KOPT-K1 (cell line): ENCODE results near the gene HMGXB3.

Experiments
- H3K27ac ChIP-seq: fragments of 200-600 bp; sonication (generic); 2 replicates; pipeline ENCODE4 v1.5.1; 2016; ENCODE audit warnings: antibody characterized with exemption, mild to moderate bottlenecking, low read depth, low read length; ENCODE audit not compliant: poor library complexity, severe bottlenecking
- H3K36me3 ChIP-seq: fragments of 200-600 bp; sonication (generic); 2 replicates; pipeline ENCODE4 v1.5.1; 2017; ENCODE audit warnings: antibody characterized with exemption, mild to moderate bottlenecking, low read length, moderate library complexity; ENCODE audit not compliant: insufficient read depth
- H3K9me3 ChIP-seq: fragments of 200-600 bp; sonication (generic); 2 replicates; pipeline ENCODE4 v1.5.1; 2017; ENCODE audit warnings: antibody characterized with exemption, low read length, mild to moderate bottlenecking; ENCODE audit not compliant: insufficient read depth, poor library complexity, severe bottlenecking

HMGXB3 gene

GRCh38 chr5:150060471-150060870 lies 59.9 kb downstream of the HMGXB3 start:
- H3K9me3 ChIP-seq: no peaks in the 10 kb centered on the region
- no peak overlapping the region for H3K27ac ChIP-seq
- H3K36me3 ChIP-seq: peaks cover 6% of the 10 kb centered on the region; the same call in 1 of the 2 replicates

GRCh38 chr5:150061538-150061995 lies 61.0 kb downstream of the HMGXB3 start:
- Histone ChIP-seq H3K36me3 (no peaks in the 10 kb centered on the region), H3K9me3 (no peaks in the 10 kb centered on the region), H3K27ac (no peak overlapping the region)

- H3K36me3 ChIP-seq: no peaks in the 10 kb centered on the region
Observed at GRCh38 chr5:150062216-150062922, 61.8 kb downstream of the HMGXB3 start.

GRCh38 chr5:150063638-150064037 lies 63.1 kb downstream of the HMGXB3 start:
- Histone ChIP-seq H3K27ac (no peak overlapping the region), H3K9me3 (no peaks in the 10 kb centered on the region), H3K36me3 (no peaks in the 10 kb centered on the region)

More at GRCh38 chr5:150062216-150062922, 61.8 kb downstream of the HMGXB3 start:
- no peak overlapping the region for H3K27ac ChIP-seq
- H3K9me3 ChIP-seq: no peaks in the 10 kb centered on the region

- H3K27ac ChIP-seq: no peak overlapping the region
- H3K9me3 ChIP-seq: no peaks in the 10 kb centered on the region
- H3K36me3 ChIP-seq: no peaks in the 10 kb centered on the region
Observed at GRCh38 chr5:150064681-150065220, 64.2 kb downstream of the HMGXB3 start.

GRCh38 chr5:150065346-150065745 lies 64.8 kb downstream of the HMGXB3 start:
- H3K9me3 ChIP-seq: no peaks in the 10 kb centered on the region
- no peak overlapping the region for H3K27ac ChIP-seq
- no peaks in the 10 kb centered on the region for H3K36me3 ChIP-seq

- H3K27ac ChIP-seq: no peak overlapping the region
- H3K9me3 ChIP-seq: no peaks in the 10 kb centered on the region
- H3K36me3 ChIP-seq: no peaks in the 10 kb centered on the region
Observed at GRCh38 chr5:150065886-150066285, 65.3 kb downstream of the HMGXB3 start.

GRCh38 chr5:150066436-150066835 lies 65.9 kb downstream of the HMGXB3 start:
- Histone ChIP-seq H3K36me3 (no peaks in the 10 kb centered on the region), H3K9me3 (no peaks in the 10 kb centered on the region), H3K27ac (no peak overlapping the region)

- no peak overlapping the region for H3K27ac ChIP-seq
- H3K36me3 ChIP-seq: no peaks in the 10 kb centered on the region
Observed at GRCh38 chr5:150066901-150067396, 66.4 kb downstream of the HMGXB3 start.

GRCh38 chr5:150067405-150067960 lies 66.9 kb downstream of the HMGXB3 start:
- Histone ChIP-seq H3K36me3 (no peaks in the 10 kb centered on the region), H3K9me3 (no peaks in the 10 kb centered on the region), H3K27ac (no peak overlapping the region)

More at GRCh38 chr5:150066901-150067396, 66.4 kb downstream of the HMGXB3 start:
- H3K9me3 ChIP-seq: no peaks in the 10 kb centered on the region

- Histone ChIP-seq H3K9me3 (no peaks in the 10 kb centered on the region), H3K36me3 (no peaks in the 10 kb centered on the region), H3K27ac (no peak overlapping the region)
Observed at GRCh38 chr5:150068071-150068470, 67.5 kb downstream of the HMGXB3 start.

GRCh38 chr5:150068472-150068871 lies 67.9 kb downstream of the HMGXB3 start:
- Histone ChIP-seq H3K36me3 (no peaks in the 10 kb centered on the region), H3K27ac (no peak overlapping the region), H3K9me3 (no peaks in the 10 kb centered on the region)

- H3K9me3 ChIP-seq: no peaks in the 10 kb centered on the region
- no peak overlapping the region for H3K27ac ChIP-seq
- no peaks in the 10 kb centered on the region for H3K36me3 ChIP-seq
Observed at GRCh38 chr5:150068961-150069645, 68.6 kb downstream of the HMGXB3 start.

GRCh38 chr5:150069672-150070627 lies 69.4 kb downstream of the HMGXB3 start:
- Histone ChIP-seq H3K9me3 (no peaks in the 10 kb centered on the region), H3K36me3 (no peaks in the 10 kb centered on the region), H3K27ac (no peak overlapping the region)
